GM12878 (cell line): ENCODE results near the gene CTR9. TPM values are rescaled to one million over a fixed set of nuclear protein-coding genes. Genes with fewer than 3 reads are reported as not detected.

Experiments used
- ATF7 ChIP-seq: fragments of 450-650 bp; IDR thresholded peaks from 2 replicates; pipeline ENCODE4 v1.6.1; 2016; ENCODE audit warnings: low read depth, mild to moderate bottlenecking
- BCL11A ChIP-seq: IDR thresholded peaks from 2 replicates; pipeline ENCODE4 v1.6.1; 2011; ENCODE audit warnings: low read depth, low read length
- CBX3 ChIP-seq: fragments of 200-600 bp; sonication (generic); IDR thresholded peaks from 2 replicates; pipeline ENCODE4 v1.6.1; 2016; ENCODE audit warnings: low read depth, borderline replicate concordance
- EP300 ChIP-seq, 2 experiments: fragments of 150-350 bp in 1 of 2; IDR thresholded peaks; 2 replicates each; pipeline ENCODE4 v1.6.1; 2011 to 2012; ENCODE audit warnings: low read depth in 2 of 2, low read length in 2 of 2, borderline replicate concordance in 1 of 2, improper control_type of control experiment in 1 of 2, inconsistent platforms in 1 of 2; ENCODE audit not compliant: control insufficient read depth in 1 of 2
- FOXM1 ChIP-seq: IDR thresholded peaks from 2 replicates; pipeline ENCODE4 v1.6.1; 2012; ENCODE audit warnings: low read depth, mild to moderate bottlenecking, inconsistent platforms, low read length, moderate library complexity
- GATAD2B ChIP-seq: fragments of 450-650 bp; conservative IDR thresholded peaks from 2 replicates; pipeline ENCODE4 v1.6.1; 2017; ENCODE audit warnings: low read depth, mild to moderate bottlenecking, moderate library complexity
- IKZF2 ChIP-seq, 2 experiments: fragments of 450-650 bp; IDR thresholded peaks; 2 replicates each; pipeline ENCODE4 v1.6.1; 2017; ENCODE audit warnings: mild to moderate bottlenecking in 2 of 2, moderate library complexity in 2 of 2
- JUNB ChIP-seq: IDR thresholded peaks from 2 replicates; pipeline ENCODE4 v1.6.1; 2016; ENCODE audit warnings: antibody characterized with exemption, mild to moderate bottlenecking
- KLF5 ChIP-seq: fragments of 450-650 bp; IDR thresholded peaks from 2 replicates; pipeline ENCODE4 v1.6.1; 2014; ENCODE audit warnings: mild to moderate bottlenecking; ENCODE audit not compliant: partially characterized antibody
- RELA ChIP-seq: fragments of 450-650 bp; IDR thresholded peaks from 2 replicates; pipeline ENCODE4 v1.8.0; 2014; ENCODE audit warnings: borderline replicate concordance; ENCODE audit not compliant: partially characterized antibody
- SMAD5 ChIP-seq: IDR thresholded peaks from 2 replicates; pipeline ENCODE4 v1.6.1; 2016; ENCODE audit warnings: antibody characterized with exemption, low read depth
- SPI1 ChIP-seq: IDR thresholded peaks from 2 replicates; pipeline ENCODE4 v1.6.1; 2011; ENCODE audit warnings: low read depth, mild to moderate bottlenecking, low read length, moderate library complexity, borderline replicate concordance; ENCODE audit not compliant: insufficient read depth
- STAT1 ChIP-seq: fragments of 450-650 bp; conservative IDR thresholded peaks from 2 replicates; pipeline ENCODE4 v1.6.1; 2014; ENCODE audit warnings: antibody characterized with exemption, mild to moderate bottlenecking
- TARDBP ChIP-seq: IDR thresholded peaks from 2 replicates; pipeline ENCODE4 v1.6.1; 2016; ENCODE audit warnings: borderline replicate concordance
- ZNF207 ChIP-seq: fragments of 450-650 bp; IDR thresholded peaks from 2 replicates; pipeline ENCODE4 v1.6.1; 2014; ENCODE audit warnings: antibody characterized with exemption, mild to moderate bottlenecking, borderline replicate concordance
- ZNF217 ChIP-seq: fragments of 450-650 bp; IDR thresholded peaks from 2 replicates; pipeline ENCODE4 v1.6.1; 2017; ENCODE audit warnings: antibody characterized with exemption, mild to moderate bottlenecking
- polyA plus RNA-seq, 11 experiments: library from polyadenylated mRNA; depleted of rRNA in 4 of 11; unstranded in 6 of 11; stranded (reverse) in 5 of 11; fragments of >200 nt; fragmentation: Nextera tagmentation in 4 of 11; fragmentation: Illumina TruSeq in 1 of 11; extraction: Ambion mirVana in 4 of 11; extraction: Trizol in 1 of 11; gene quantifications; 1 replicate in 1 of 11; 2 replicates in 10 of 11; pipeline versions ENCODE4 v1.2.1 to v1.2.3, GENCODE V29; 2011 to 2016; ENCODE audit warnings: inconsistent platforms in 2 of 11, missing spikeins in 2 of 11, low read depth in 1 of 11
- total RNA-seq, 4 experiments: library from RNA; depleted of rRNA in 3 of 4; stranded (reverse); fragments of >200 nt in 3 of 4; fragmentation: Illumina TruSeq in 1 of 4; extraction: Trizol in 1 of 4; gene quantifications; 2 replicates each; pipeline versions ENCODE4 v1.2.1 to v1.2.3, GENCODE V29; 2013 to 2021
- TF ChIP-seq, protein P1 (sequence below): fragments of 450-650 bp; IDR thresholded peaks from 2 replicates; pipeline ENCODE4 v1.6.1; 2017; ENCODE audit warnings: antibody characterized with exemption, mild to moderate bottlenecking, moderate library complexity
- TF ChIP-seq, protein P2 (sequence below): IDR thresholded peaks from 2 replicates; pipeline ENCODE4 v1.6.1; 2011; ENCODE audit warnings: borderline replicate concordance, low read depth, mild to moderate bottlenecking, moderate library complexity, low read length; ENCODE audit not compliant: insufficient read depth, poor library complexity, severe bottlenecking
- TF ChIP-seq, protein P3 (sequence below): fragments of 450-650 bp; IDR thresholded peaks from 2 replicates; pipeline ENCODE4 v1.6.1; 2016; ENCODE audit warnings: mild to moderate bottlenecking
- TF ChIP-seq, protein P4 (sequence below): IDR thresholded peaks from 2 replicates; pipeline ENCODE4 v1.6.1; 2011; ENCODE audit warnings: borderline replicate concordance, low read depth, mild to moderate bottlenecking, moderate library complexity, mixed read lengths, low read length; ENCODE audit not compliant: insufficient read depth; ENCODE audit errors: extremely low read length

CTR9 gene
- total and polyA plus RNA-seq, 10 of the 15 experiments (the other 5 are each of a cell fraction or from before 2014, with no cell fraction given) = 13.9 to 54.9 (median 28.9) TPM

DNA sequence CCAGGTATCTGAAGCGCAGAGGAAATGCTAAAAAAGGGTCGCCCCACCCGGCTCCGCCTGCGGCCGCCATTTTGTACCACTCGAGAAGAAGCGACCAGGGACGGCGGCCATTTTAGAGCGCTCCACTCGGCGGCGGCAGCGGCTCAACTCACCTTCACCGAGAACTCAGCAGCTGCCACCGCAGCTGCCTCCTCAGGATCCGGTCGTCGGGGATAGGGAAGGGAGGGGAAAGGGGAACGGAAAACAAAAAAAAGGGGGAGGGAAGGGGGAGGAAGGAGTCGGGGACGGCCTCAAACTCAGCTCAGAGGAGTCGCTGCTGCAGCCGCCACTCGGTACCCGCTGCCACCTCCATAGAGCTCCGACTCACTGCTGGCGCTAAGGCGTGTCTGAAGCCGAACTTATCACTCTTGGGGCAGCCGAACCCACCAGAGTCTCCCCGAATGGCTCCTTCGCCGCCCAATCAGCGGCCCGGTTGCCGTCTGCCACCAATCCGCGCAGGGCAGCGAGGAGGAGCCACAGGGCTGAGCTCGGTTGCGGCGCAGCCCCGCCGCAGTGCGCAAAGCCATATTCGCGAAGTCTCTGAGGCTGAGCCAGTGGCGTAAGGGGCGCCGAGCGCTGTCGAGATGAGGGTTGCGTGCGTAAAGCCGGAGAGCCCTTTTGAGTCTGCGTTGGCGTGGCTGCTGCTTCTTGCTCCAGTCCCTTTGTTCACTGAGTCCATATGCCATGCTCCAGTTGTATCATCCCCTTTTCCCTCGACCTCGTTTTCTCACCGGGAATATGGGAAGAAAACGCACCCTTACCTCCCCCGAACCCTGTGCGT lies 57.7 kb downstream of the CTR9 start, which contains the start of gene EIF4G2 (continued):
- TF ChIP-seq, protein P1, sequence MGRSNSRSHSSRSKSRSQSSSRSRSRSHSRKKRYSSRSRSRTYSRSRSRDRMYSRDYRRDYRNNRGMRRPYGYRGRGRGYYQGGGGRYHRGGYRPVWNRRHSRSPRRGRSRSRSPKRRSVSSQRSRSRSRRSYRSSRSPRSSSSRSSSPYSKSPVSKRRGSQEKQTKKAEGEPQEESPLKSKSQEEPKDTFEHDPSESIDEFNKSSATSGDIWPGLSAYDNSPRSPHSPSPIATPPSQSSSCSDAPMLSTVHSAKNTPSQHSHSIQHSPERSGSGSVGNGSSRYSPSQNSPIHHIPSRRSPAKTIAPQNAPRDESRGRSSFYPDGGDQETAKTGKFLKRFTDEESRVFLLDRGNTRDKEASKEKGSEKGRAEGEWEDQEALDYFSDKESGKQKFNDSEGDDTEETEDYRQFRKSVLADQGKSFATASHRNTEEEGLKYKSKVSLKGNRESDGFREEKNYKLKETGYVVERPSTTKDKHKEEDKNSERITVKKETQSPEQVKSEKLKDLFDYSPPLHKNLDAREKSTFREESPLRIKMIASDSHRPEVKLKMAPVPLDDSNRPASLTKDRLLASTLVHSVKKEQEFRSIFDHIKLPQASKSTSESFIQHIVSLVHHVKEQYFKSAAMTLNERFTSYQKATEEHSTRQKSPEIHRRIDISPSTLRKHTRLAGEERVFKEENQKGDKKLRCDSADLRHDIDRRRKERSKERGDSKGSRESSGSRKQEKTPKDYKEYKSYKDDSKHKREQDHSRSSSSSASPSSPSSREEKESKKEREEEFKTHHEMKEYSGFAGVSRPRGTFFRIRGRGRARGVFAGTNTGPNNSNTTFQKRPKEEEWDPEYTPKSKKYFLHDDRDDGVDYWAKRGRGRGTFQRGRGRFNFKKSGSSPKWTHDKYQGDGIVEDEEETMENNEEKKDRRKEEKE = no peak
- peak; percentile 92 for TF ChIP-seq ZNF217
- no peak for TF ChIP-seq CBX3
- no peak for TF ChIP-seq BCL11A
- TF ChIP-seq STAT1 = no peak
- no peak; a peak in 4 of 4 replicates for TF ChIP-seq IKZF2 (IDR thresholded peaks at IDR 0.05)
- no peak for TF ChIP-seq RELA
- no peak for TF ChIP-seq SPI1
- TF ChIP-seq, protein P2, sequence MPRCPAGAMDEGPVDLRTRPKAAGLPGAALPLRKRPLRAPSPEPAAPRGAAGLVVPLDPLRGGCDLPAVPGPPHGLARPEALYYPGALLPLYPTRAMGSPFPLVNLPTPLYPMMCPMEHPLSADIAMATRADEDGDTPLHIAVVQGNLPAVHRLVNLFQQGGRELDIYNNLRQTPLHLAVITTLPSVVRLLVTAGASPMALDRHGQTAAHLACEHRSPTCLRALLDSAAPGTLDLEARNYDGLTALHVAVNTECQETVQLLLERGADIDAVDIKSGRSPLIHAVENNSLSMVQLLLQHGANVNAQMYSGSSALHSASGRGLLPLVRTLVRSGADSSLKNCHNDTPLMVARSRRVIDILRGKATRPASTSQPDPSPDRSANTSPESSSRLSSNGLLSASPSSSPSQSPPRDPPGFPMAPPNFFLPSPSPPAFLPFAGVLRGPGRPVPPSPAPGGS = peak; percentile 28
- TF ChIP-seq, protein P3, sequence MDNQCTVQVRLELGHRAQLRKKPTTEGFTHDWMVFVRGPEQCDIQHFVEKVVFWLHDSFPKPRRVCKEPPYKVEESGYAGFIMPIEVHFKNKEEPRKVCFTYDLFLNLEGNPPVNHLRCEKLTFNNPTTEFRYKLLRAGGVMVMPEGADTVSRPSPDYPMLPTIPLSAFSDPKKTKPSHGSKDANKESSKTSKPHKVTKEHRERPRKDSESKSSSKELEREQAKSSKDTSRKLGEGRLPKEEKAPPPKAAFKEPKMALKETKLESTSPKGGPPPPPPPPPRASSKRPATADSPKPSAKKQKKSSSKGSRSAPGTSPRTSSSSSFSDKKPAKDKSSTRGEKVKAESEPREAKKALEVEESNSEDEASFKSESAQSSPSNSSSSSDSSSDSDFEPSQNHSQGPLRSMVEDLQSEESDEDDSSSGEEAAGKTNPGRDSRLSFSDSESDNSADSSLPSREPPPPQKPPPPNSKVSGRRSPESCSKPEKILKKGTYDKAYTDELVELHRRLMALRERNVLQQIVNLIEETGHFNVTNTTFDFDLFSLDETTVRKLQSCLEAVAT = peak; percentile 98
- TF ChIP-seq ZNF207 = no peak; the same call in 1 of the 2 replicates
- TF ChIP-seq JUNB = no peak
- TF ChIP-seq ATF7 = peak; percentile 65
- 0 out of 2 replicates have a peak, but pooled peaks have one; percentile 60 for TF ChIP-seq GATAD2B
- TF ChIP-seq TARDBP = no peak
- peak; percentile 99 for TF ChIP-seq SMAD5
- no peak for TF ChIP-seq EP300 (IDR thresholded peaks at IDR 0.05; ENCODE audit: borderline replicate concordance in 1 of 2, control insufficient read depth in 1 of 2, low read depth in 2 of 2, low read length in 2 of 2)
- TF ChIP-seq FOXM1 = no peak; the same call in 1 of the 2 replicates
- TF ChIP-seq, protein P4, sequence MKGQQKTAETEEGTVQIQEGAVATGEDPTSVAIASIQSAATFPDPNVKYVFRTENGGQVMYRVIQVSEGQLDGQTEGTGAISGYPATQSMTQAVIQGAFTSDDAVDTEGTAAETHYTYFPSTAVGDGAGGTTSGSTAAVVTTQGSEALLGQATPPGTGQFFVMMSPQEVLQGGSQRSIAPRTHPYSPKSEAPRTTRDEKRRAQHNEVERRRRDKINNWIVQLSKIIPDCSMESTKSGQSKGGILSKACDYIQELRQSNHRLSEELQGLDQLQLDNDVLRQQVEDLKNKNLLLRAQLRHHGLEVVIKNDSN = no peak
- TF ChIP-seq KLF5 = no peak
